ENCODE results near the gene NT5C3A.
A peak's percentile ranks its signal among the peaks of the same experiment; 100 is the strongest.

The NT5C3A gene

DNA sequence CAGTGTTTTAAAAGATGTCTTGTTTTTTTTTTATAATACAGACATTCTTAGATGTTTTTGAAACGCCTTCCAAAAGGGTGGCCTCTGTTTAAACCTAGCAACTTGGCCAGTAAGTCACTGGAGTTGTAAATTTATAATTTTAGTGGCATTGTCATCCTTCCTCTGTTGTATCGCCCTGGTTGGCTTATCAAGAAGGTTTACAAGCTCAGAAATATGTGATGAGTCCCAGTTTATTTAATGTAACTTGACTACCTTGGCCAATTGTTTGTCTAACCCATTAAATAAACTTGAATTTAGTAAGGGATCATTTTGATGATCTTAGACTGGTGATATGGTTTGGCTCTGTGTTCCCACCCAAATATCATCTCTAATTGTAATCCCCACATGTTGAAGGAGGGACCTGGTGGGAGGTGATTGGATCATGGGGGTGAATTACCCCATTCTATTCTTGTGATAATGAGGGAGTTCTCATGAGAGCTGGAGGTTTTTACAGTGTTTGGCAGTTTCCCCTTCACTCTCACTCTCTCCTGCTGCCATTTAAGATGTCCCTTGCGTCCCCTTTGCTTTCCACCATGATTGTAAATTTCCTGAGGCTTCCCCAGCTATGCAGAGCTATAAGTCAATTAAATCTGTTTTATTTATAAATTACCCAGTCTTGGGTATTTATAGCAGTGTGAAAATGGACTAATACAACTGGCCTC lies 13.4 kb upstream of the NT5C3A start:
- FAIRE-seq (no peak), DNase-seq (ENCODE audit: low spot score) (no peak)

DNA sequence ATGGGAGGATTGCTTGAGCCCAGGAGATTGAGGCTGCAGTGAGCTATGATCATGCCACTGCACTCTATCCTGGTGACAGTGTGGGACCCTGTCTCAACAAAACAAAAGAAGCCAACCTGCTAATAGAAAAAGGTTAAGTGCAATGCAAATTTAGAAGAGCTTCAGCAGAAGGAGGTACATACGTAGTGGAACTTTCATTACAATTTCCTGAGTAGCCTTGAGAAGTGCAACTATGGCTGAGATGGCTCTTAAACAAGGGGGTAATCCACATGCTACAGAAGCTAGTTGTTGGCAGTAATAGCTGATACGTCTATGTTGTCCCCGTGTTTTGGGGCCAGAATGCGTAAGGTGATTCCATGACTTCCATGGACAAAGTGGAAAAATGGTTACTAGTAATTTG lies 10.7 kb upstream of the NT5C3A start:
- DNase-seq (ENCODE audit: low spot score) (no peak), FAIRE-seq (no peak)

DNA sequence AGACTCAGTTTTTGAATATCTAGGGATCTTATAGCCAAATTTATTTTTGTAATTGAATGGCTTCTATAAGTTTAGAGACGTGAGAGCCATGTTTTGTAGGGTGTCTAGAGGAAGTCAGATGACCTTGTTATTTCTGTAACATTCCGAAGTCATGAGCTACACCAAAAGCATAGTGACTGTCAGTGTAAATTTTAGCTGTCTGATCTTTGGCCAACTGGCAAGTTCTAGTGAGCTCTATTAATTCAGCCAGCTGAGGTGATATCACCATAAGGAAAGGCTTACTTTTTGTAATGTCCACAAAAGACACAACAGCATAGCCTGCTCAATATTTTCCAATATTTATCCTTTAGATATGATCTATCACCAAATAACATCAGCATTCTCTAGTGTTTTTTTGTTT lies 9.9 kb upstream of the NT5C3A start:
- FAIRE-seq = peak; percentile 17
- DNase-seq (ENCODE audit: low spot score) = peak; percentile 31

DNA sequence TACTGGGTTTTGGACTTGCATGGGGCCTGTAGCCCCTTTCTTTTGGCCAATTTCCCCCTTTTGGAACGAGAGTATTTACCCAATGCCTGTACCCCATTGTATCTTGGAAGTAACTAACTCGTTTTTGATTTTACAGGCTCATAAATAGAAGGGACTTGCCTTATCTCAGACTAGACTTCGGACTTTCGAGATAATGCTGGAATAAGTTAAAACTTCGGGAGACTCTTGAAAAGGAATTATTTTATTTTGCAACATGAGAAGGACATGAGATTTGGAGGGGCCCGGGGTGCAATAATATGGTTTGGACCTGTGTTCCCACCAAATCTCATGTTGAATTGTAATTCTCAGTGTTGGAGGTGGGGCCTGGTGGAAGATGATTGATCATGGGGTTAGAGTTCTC lies 8.3 kb upstream of the NT5C3A start:
- FAIRE-seq (no peak), DNase-seq (ENCODE audit: low spot score) (no peak)

DNA sequence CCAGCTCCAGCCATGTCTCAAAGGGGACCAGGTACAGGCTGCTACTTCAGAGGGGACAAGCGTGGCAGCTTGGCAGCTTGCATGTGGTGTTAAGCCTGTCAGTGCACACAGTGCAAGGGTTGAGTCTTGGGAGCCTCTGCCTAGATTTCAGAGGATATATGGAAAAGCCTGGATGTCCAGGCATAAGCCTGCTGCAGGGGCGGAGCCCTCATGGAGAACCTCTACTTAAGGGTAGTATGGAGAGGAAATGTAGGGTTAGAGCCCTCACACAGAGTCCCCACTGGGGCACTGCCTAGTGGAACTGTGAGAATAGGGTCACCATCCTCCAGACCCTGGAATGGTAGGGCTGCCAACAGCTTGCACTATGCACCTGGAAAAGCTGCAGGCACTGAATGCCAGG lies 7.7 kb upstream of the NT5C3A start:
- DNase-seq (ENCODE audit: low spot score) = no peak
- FAIRE-seq = no peak

DNA sequence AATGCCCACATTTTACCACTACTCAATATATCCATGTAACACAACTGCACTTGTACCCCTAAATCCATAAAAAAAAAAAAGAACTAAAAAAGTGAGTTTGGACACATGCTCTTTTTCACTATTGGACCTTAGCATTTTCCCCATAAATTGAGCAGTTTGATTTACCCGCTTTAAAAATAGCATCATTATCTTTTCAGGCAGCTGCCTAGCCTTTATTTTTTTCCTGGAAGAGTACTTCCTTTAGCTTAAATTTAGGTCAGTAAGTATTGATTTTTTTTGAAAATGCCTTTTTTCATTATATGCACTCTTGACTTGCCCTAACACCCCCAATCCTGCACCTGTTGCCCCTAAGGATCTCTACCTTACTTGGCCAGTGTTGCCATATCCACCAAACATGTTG lies 5.3 kb upstream of the NT5C3A start:
- FAIRE-seq (no peak), DNase-seq (ENCODE audit: low spot score) (no peak)

DNA sequence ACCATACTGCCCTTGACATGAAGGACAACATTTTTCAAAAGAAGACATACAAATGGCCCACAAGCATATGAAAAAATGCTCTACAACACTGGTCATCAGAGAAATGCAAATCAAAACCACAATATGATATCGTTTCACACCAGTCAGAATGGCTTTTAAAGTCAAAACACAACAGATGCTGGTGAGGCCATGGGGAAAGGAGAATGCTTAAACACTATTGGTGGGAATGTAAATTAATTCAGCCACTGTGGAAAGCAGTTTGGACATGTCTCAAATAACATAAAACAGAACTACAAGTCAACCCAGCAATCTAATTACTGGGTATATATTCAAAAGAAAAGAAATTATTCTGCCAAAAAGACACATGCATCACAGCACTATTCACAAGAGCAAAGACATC lies 4.2 kb upstream of the NT5C3A start:
- DNase-seq (ENCODE audit: low spot score) = no peak
- no peak for FAIRE-seq

DNA sequence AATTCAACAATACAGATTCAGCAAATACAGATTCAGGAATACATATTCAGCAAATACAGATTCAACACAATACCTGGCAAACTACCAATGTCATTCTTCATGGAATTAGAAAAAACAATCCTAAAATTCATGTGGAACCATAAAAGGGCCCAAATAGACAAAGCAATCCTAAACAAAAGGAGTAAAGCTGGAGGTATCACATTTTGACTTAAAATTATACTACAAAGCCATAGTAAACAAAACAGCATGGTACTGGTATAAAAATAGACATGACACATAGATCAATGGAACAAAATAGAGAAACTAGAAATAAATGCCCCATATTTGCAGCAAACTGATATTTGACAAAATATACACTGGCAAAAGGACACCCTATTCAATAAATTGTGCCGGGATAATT lies 3.4 kb upstream of the NT5C3A start:
- DNase-seq (ENCODE audit: low spot score) (no peak), FAIRE-seq (no peak)

DNA sequence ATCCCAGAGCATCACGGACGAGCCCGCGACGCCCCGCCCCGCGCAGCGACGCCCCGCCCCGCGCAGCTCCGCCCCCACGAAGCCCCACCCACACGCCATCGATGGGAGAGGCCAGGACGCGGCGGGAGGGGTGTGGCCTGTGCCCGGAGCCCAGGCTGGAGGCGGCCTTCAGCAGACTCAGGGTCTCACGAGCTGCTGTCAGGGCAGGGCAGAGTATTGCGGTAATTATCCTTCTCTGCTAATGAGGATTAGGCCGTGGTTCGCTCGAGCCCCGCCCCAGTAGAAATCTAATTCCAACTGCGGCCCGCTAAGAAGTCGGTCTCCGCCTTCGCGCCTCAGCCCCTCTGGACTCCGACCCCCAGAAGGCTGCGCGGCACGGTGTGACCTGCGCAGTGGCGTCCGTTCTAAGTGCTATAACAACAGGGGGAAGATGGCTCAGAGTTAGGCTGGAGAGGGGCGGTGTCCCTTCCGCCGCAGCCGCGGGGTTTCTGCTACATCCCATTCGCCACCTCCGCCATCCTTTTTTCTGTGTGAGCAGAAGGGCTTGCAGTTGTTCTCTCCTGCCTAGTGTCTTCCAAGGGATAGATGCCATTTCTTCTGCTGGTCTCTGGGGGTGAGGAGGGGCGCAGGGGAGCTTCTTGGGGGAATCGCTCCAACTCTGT lies 337 bp upstream of the NT5C3A start:
- DNase-seq (ENCODE audit: low spot score) (peak; percentile 91), FAIRE-seq (no peak)

DNA sequence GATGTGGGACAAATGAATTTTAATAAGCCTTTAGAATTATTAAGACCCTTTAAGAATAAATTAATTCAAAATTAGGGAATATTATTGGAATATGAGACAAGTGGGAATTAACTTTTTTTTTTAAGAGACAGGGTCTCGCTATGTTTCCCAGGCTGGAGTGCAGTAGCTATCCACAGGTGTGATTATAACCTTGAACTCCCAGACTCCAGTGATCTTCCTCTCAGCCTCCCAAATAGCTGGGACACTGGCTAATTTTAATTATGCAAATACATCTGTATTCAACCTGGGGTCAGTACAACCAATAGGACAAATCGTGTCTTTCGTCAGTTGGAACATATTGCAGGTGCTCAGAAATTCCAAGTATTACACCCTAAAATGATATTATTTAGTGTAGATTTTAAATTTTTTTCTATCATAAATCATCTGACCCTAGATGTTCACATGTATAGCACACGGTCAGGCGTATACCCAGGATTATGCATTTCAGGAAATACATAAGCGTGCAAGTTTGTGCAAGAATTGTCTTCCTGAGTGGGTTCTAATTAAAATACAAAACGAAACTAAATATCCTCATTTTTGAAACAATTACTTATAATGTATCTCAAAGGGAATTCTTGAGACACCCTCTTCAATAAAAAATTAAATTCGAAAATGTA lies 1.2 kb downstream of the NT5C3A start:
- DNase-seq (ENCODE audit: low spot score) (no peak), FAIRE-seq (no peak)

DNA sequence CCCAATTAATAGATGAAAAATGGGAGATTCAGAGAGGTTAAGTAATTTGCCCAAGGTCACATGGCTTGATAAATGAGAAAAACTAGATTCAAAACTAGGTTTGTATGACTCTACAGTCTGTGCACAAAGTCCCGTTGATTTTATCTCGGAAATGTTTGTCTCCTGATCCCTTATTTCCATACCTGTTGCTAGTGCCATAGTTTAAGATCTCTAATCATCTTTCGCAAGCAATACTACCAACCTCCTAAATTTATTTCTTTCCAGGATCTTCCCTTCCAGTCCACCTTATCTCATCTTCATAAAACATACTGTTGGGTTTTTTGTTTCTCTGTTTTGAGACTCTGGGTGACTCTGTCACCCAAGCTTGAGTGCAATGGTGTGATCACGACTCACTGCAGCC lies 2.9 kb downstream of the NT5C3A start:
- no peak for FAIRE-seq
- no peak for DNase-seq (ENCODE audit: low spot score)

DNA sequence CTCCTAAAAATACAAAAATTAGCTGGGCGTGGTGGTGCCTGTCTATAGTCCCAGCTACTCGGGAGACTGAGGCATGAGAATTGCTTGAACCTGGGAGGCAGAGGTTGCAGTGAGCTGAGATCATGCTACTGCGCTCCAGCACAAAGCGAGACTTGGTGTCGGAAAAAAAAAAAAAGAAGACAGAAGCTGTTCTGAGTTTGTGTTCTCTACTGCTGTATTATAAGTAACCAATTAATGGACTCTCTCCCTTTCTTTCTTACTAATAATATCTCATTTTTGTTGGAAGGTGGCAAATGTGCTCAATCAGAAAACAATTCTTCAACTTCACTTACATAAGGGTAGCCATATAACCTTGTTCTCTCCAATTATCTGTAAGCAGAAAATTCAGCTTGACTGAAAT lies 7.4 kb downstream of the NT5C3A start:
- FAIRE-seq = no peak
- DNase-seq (ENCODE audit: low spot score) = no peak

DNA sequence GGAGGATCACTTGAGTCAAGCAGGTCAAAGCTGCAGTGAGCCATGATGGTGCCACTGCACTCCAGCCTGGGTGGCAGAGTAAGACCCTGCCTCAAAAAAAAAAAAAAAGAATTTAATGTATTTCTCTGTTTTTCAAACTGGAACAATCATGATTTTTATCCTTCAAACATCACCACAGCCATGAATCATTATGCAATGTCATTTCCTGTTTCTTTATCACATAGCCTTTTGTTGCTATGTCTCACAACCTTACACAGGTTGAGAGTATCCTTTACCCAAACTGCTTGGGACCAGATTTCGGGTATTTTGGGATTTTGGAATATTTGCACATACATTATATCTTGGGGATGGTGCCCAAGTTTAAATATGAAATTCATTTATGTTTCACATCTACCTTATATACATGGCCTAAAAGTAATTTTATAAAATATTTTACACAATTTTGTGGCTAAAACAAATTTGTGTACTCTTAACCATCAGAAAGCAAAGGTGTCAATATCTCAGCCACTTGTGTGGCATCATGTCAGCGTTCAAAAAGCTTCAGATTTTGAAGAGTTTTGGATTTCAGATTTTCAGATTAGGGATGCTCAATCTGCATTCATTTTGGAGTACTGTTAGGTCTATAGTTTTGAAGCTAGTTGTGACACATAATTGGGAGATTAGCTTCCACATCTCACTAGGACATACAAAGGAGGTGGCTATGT lies 8.2 kb downstream of the NT5C3A start:
- DNase-seq (ENCODE audit: low spot score) (no peak), FAIRE-seq (peak; percentile 28)

DNA sequence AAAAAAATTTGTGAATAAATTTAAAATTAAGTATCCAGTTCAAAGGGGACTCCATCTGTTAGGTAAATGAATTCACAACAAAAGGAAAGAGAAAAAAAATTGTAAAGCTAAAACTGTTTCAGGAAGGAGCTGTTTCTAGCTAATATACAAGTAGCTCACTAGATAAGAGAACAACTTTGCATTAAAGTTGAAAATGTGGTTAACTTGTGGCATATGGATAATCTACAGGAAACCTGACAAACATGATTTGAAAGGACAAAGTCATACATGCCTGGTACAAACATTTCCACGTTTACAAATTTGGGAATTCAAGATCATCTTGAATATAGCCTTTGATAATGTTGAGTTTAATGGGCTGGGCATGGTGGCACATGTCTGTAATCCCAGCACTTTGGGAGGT lies 8.9 kb downstream of the NT5C3A start:
- DNase-seq (ENCODE audit: low spot score) = no peak
- FAIRE-seq = no peak

DNA sequence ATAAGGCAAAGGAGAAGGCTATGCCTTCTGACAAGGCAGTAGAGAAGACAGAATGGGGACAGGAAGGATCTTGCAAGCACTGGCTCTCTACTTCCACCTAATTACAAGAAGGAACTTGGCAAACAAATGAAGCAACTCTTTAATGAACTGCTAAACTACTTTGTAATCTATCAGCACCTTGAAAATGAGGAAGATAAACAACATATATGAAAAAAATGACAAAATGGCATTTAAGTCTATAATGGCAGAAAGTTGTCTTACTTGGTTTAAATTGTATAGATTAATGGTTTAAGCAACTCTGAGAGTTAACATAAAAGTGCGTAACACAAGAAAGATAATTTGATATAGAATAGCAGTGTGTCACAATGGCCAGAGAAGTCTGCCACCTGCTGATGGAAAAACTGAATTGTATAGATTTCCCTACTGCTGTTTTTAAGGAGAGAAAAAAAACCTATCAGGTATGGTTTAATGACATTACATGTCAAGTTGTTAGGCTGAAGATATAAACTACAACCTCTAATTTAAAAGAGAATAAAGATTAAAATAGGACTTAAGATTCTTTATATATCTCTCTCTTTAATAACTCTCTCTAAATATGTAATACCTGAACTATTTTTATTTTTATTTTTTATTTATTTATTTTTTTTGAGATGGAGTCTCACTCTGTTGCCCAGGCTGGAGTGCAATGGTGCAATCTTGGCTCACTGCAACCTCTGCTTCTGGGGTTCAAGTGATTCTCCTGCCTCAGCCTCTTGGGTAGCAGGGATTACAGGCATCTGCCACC lies 11.8 kb downstream of the NT5C3A start:
- DNase-seq (ENCODE audit: low spot score) (peak; percentile 39), FAIRE-seq (peak; percentile 86)

DNA sequence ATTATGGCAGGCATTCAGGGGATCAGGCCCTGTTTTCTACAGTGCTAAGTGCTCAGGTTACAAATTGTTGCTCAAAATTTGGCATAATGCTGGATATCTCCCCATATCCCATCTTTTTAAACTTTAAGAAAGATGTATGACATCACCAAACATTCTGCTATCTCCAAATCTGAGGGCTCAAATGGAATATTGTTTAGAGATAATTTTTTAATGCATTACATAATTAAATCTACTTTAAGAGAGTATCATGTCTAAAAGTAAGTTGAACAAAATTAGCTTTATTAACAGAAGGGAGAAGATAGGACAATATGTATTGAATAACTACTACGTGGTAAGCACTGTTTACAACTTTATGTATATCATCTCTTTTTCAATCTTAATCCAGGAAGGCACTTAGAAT lies 13.9 kb downstream of the NT5C3A start:
- FAIRE-seq (peak; percentile 5), DNase-seq (ENCODE audit: low spot score) (no peak)

DNA sequence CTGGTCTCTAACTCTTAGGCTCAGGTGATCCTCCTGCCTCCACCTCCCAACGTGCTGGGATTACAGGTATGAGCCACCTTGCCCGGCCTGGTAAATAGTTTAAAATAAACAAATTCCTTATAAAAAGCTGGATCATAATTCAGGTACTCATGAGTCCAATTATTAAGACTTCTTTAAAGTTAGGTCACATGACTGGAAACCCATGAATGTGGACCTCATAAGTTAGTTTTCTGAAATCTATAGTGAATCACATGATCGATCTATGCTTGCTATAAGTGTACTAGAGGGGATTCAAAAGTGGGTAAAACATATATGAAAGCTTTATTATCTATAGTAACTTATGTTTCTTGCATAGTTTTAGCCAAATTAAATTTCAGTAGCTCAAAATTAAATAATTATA lies 14.3 kb downstream of the NT5C3A start:
- DNase-seq (ENCODE audit: low spot score) (no peak), FAIRE-seq (no peak)

DNA sequence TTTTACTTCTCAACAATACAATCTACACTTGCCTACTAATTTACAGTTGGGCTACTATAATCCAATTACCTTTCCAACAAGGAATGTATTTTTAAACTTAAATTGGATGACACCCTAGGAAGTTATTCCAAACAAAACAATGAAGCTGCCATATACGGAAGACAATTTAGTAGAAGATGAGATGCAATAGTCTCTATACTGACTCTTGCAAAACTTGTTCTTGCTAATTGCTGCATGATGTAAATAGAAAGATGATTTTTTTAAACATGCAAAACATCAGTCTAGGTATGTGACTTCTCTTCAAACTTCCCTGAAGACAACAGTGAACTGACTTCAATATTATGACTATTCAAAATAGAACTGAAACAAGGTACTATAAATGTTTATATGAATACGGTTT lies 17.6 kb downstream of the NT5C3A start:
- DNase-seq (ENCODE audit: low spot score) (no peak), FAIRE-seq (no peak)

DNA sequence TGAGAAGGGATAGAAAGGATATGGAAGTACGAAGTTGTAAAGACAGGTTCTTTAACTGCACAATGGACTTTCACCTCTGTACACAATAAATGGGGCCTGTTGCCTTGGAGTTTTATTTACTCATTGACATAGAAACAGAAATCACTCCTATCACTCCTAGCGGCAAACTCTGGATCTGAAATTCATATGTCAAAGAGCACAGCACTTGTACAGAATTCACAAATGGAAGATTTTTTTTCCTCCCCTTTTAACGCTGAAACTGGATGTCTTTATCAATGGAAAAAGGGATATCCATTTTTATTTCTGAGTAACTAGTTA lies 18.2 kb downstream of the NT5C3A start:
- DNase-seq (ENCODE audit: low spot score) (no peak), FAIRE-seq (no peak)

DNA sequence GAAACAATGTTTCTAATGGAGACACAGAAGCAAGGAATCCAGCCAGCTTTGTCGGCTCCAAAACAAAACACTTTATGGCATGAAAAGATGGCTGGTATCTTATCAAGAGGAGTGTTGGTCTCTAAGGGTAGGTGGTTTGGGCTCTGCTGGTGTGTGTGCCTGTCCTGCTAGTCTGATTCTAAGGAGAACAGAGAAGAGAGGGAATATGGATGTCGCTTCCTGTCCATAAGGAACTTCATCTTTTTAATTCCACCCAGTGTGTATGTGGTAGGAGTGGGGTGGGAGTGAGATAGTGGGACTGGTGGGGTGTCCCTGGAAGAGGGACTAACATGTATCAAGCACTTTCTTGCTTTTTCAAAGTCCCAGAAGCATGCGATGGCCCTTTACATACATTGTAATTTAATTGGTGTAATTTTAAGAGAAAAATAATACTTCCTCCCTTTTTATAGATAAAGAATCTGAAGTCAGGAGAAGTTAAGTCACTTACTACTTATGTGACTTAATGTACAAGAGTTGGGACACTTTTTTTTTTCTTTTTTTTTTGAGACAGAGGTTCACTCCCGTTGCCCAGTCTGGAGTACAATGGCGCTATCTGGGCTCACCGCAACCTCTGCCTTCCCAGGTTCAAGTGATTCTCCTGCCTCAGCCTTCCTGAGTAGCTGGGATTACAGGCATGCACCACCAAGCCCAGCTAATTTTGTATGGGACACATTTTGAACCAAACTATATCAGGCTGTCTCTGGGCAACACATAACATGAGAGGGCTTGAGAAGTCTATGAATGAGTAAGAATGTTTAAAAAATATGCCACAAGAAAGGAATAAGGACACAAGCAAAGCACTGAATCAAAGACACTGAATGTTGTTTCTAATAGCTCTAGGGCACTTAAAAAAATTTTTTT lies 18.8 kb downstream of the NT5C3A start:
- FAIRE-seq = no peak
- no peak for DNase-seq (ENCODE audit: low spot score)

Data from RCC 7860 (cell line).